ENCODE measurements around the gene ELF4. TPM values are rescaled to one million over a fixed set of nuclear protein-coding genes. Genes with fewer than 3 reads are reported as not detected.

ELF4 gene
- total RNA-seq, 3 donors from 2014 or later (not counting 1 experiment from before 2014, with no cell fraction given), result 83.3 to 105 (median 98.7) TPM

DNA sequence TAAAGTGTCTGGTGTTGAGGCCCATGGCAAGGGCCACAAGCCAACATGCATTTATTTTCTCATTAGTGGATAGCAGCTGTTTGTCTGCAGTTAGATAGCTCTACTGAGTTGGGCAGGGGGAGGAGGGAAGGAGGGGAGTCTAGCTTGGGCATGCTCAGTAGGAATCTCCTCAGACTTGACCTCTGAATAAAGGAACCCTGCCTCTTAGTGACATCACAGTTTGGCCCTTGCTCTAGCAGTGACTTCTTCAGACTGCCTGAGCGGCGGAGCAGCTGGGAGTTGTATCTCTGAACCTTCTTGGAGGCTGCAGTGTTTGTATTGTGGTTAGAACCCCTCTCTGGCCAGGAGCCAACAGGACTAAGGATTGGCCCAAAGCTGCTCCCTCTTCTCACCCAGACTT lies 70.5 kb downstream of the ELF4 start:
- Histone ChIP-seq H3K27me3 (ENCODE audit: control insufficient read depth, insufficient read depth, low read length) (no peaks in the 10 kb centered on the region), H3K4me1 (ENCODE audit: control insufficient read depth, insufficient read depth, low read length) (no peaks in the 10 kb centered on the region), H3K27ac (ENCODE audit: low read length) (no peak overlapping the region), H3K4me3 (ENCODE audit: low read length) (no peak overlapping the region), H3K9me3 (ENCODE audit: control insufficient read depth, insufficient read depth, low read length) (no peaks in the 10 kb centered on the region), H3K36me3 (ENCODE audit: control insufficient read depth, insufficient read depth, low read length) (peaks cover 21% of the 10 kb centered on the region)
- H3K36me3 Mint-ChIP-seq, result no peaks in the 10 kb centered on the region
- TF ChIP-seq, protein P1, sequence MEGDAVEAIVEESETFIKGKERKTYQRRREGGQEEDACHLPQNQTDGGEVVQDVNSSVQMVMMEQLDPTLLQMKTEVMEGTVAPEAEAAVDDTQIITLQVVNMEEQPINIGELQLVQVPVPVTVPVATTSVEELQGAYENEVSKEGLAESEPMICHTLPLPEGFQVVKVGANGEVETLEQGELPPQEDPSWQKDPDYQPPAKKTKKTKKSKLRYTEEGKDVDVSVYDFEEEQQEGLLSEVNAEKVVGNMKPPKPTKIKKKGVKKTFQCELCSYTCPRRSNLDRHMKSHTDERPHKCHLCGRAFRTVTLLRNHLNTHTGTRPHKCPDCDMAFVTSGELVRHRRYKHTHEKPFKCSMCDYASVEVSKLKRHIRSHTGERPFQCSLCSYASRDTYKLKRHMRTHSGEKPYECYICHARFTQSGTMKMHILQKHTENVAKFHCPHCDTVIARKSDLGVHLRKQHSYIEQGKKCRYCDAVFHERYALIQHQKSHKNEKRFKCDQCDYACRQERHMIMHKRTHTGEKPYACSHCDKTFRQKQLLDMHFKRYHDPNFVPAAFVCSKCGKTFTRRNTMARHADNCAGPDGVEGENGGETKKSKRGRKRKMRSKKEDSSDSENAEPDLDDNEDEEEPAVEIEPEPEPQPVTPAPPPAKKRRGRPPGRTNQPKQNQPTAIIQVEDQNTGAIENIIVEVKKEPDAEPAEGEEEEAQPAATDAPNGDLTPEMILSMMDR (IDR thresholded peaks at IDR 0.05), result no peak
- ATAC-seq (no peak), DNase-seq (no peak)
- H3K27ac Mint-ChIP-seq, result no peak overlapping the region
- H3K9me3 Mint-ChIP-seq, result no peaks in the 10 kb centered on the region
- H3K4me1 Mint-ChIP-seq, result no peaks in the 10 kb centered on the region
- 85% methylated on average over 2 of the region's 2 CpGs for WGBS (ENCODE audit: insufficient coverage)
- H3K4me3 Mint-ChIP-seq, result no peak overlapping the region
- intact Hi-C loops (cut with micrococcal nuclease), result no loop called here
- H3K27me3 Mint-ChIP-seq (ENCODE audit: low read depth in 2 of 2), result no peaks in the 10 kb centered on the region

DNA sequence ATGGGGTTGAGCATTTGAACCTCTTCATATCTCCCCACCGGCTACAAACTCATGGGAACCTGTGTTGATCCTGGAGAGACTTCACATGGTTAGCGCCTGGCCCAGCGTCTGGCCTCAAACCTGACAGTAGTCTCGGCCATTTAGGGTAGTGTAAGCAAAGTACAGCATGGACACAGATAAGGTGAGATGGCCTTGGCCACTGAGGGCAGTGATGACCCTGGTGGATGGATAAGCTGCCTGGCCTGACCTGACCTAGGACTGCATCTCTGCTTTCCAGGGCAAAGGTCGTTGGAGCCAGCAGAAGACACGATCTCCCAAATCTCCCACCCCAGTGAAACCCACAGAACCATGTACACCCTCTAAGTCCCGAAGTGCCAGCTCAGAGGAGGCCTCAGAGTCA lies 76.1 kb downstream of the ELF4 start:
- Histone ChIP-seq H3K4me3 (ENCODE audit: low read length) (no peak overlapping the region), H3K36me3 (ENCODE audit: control insufficient read depth, insufficient read depth, low read length) (peaks cover 13% of the 10 kb centered on the region), H3K27ac (ENCODE audit: low read length) (no peak overlapping the region), H3K4me1 (ENCODE audit: control insufficient read depth, insufficient read depth, low read length) (no peaks in the 10 kb centered on the region), H3K27me3 (ENCODE audit: control insufficient read depth, insufficient read depth, low read length) (no peaks in the 10 kb centered on the region), H3K9me3 (ENCODE audit: control insufficient read depth, insufficient read depth, low read length) (no peaks in the 10 kb centered on the region)
- H3K27me3 Mint-ChIP-seq (ENCODE audit: low read depth in 2 of 2), result no peaks in the 10 kb centered on the region
- 92% methylated on average over 6 of the region's 7 CpGs for WGBS (ENCODE audit: insufficient coverage)
- H3K4me3 Mint-ChIP-seq, result no peak overlapping the region
- DNase-seq, result no peak
- ATAC-seq, result no peak
- intact Hi-C loops (cut with micrococcal nuclease), result no loop called here
- TF ChIP-seq, protein P1 (IDR thresholded peaks at IDR 0.05), result no peak
- no peaks in the 10 kb centered on the region for H3K9me3 Mint-ChIP-seq
- no peaks in the 10 kb centered on the region for H3K36me3 Mint-ChIP-seq
- H3K27ac Mint-ChIP-seq, result no peak overlapping the region
- no peaks in the 10 kb centered on the region for H3K4me1 Mint-ChIP-seq

DNA sequence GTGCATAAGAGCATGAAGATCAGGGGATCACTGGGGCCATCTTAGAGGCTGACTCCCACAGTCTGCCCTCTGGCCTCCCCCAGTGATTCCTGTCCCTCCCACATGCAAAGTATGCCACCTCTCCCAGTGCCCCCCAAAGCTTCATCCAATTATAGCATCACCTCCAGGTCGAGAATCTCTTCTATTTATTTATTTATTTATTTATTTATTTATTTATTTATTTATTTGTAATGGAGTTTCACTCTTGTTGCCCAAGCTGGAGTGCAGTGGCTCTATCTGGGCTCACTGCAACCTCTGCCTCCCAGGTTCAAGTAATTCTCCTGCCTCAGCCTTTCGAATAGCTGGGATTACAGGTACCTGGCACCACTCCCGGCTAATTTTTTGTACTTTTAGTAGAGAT lies 77.7 kb downstream of the ELF4 start:
- Mint-ChIP-seq H3K9me3 (no peaks in the 10 kb centered on the region), H3K36me3 (no peaks in the 10 kb centered on the region), H3K27ac (no peak overlapping the region), H3K27me3 (ENCODE audit: low read depth in 2 of 2) (no peaks in the 10 kb centered on the region), H3K4me3 (no peak overlapping the region), H3K4me1 (no peaks in the 10 kb centered on the region)
- Histone ChIP-seq H3K27ac (ENCODE audit: low read length) (no peak overlapping the region), H3K36me3 (ENCODE audit: control insufficient read depth, insufficient read depth, low read length) (peaks cover 10% of the 10 kb centered on the region), H3K27me3 (ENCODE audit: control insufficient read depth, insufficient read depth, low read length) (no peaks in the 10 kb centered on the region), H3K4me1 (ENCODE audit: control insufficient read depth, insufficient read depth, low read length) (no peaks in the 10 kb centered on the region), H3K9me3 (ENCODE audit: control insufficient read depth, insufficient read depth, low read length) (no peaks in the 10 kb centered on the region), H3K4me3 (ENCODE audit: low read length) (no peak overlapping the region)
- DNase-seq, result no peak
- WGBS (ENCODE audit: insufficient coverage), result 83% methylated on average over 1 of the region's 3 CpGs
- intact Hi-C loops (cut with micrococcal nuclease), result no loop called here
- TF ChIP-seq, protein P1 (IDR thresholded peaks at IDR 0.05), result no peak
- no peak for ATAC-seq

DNA sequence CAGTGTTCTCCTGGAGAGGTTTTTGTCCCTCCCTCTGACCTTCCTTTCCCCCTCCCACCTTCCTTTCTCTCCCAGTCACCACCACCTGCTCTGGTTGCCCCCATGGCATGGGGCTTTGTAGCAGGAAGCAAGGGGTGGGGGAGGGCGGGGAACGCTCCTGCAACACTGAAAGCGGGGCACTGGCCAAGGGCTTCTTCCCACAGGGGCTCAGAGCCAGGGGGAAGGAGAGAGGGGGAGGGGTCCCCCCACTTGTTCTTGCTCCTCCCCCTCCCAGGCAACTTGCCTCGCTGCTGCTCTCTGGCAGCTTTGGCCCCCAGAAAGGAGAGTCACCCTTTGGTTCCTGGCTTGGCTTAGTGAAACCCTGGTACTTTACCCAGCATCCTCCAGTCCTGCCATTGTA lies 79.5 kb downstream of the ELF4 start:
- ATAC-seq (no peak), DNase-seq (no peak)
- H3K36me3 ChIP-seq (ENCODE audit: control insufficient read depth, insufficient read depth, low read length), result peaks cover 15% of the 10 kb centered on the region
- no peaks in the 10 kb centered on the region for H3K4me1 Mint-ChIP-seq
- intact Hi-C loops (cut with micrococcal nuclease), result no loop called here
- no peaks in the 10 kb centered on the region for H3K9me3 ChIP-seq (ENCODE audit: control insufficient read depth, insufficient read depth, low read length)
- no peaks in the 10 kb centered on the region for H3K27me3 ChIP-seq (ENCODE audit: control insufficient read depth, insufficient read depth, low read length)
- no peak overlapping the region for H3K27ac ChIP-seq (ENCODE audit: low read length)
- H3K36me3 Mint-ChIP-seq, result no peaks in the 10 kb centered on the region
- H3K27me3 Mint-ChIP-seq (ENCODE audit: low read depth in 2 of 2), result no peaks in the 10 kb centered on the region
- no peak overlapping the region for H3K4me3 Mint-ChIP-seq
- no peaks in the 10 kb centered on the region for H3K9me3 Mint-ChIP-seq
- WGBS (ENCODE audit: insufficient coverage), result 100% methylated on average over 1 of the region's 4 CpGs
- no peak overlapping the region for H3K4me3 ChIP-seq (ENCODE audit: low read length)
- TF ChIP-seq, protein P1 (IDR thresholded peaks at IDR 0.05), result no peak
- H3K27ac Mint-ChIP-seq, result no peak overlapping the region
- no peaks in the 10 kb centered on the region for H3K4me1 ChIP-seq (ENCODE audit: control insufficient read depth, insufficient read depth, low read length)

Measured in natural killer cell (primary cell).